Esophagus muscularis mucosa (tissue), 4 donors: ENCODE measurements around the gene GOLGA8A. TPM values are rescaled to one million over a fixed set of nuclear protein-coding genes. Genes with fewer than 3 reads are reported as not detected.
"Not testable (repeated sequence)": the region's sequence is repeated elsewhere in the genome, so short reads cannot be mapped to it uniquely, and the experiment has no call there.

Experiments
- DNase-seq: peaks from one replicate; pipeline ENCODE4 v3.0.0-alpha.2; 2017; ENCODE audit errors: extremely low spot score
- H3K27ac ChIP-seq, 4 donors: fragments of 200-600 bp; sonication (generic); replicated peaks in 1 of 4; 1 replicate in 3 of 4; 2 replicates in 1 of 4; pipeline ENCODE4 v1.5.1; 2016 to 2019; ENCODE audit warnings: mild to moderate bottlenecking in 1 of 4
- H3K27me3 ChIP-seq, 4 donors: fragments of 200-600 bp; sonication (generic); one replicate each; pipeline versions ENCODE4 v1.5.1 to v1.6.0; 2016 to 2019
- H3K36me3 ChIP-seq, 4 donors: fragments of 200-600 bp; sonication (generic); one replicate each; pipeline ENCODE4 v1.5.1; 2016 to 2019
- H3K4me1 ChIP-seq, 4 donors: fragments of 200-600 bp; sonication (generic); one replicate each; pipeline ENCODE4 v1.5.1; 2016 to 2019
- H3K4me3 ChIP-seq, 4 donors: fragments of 200-600 bp; sonication (generic); 1 replicate in 2 of 4; 2 replicates in 2 of 4; pipeline ENCODE4 v1.5.1; 2016 to 2019; ENCODE audit warnings: mild to moderate bottlenecking in 4 of 4, moderate library complexity in 1 of 4
- H3K9me3 ChIP-seq, 4 donors: fragments of 200-600 bp; sonication (generic); 1 replicate in 3 of 4; 2 replicates in 1 of 4; pipeline ENCODE4 v1.5.1; 2016 to 2019
- whole genome bisulfite sequencing: methylation state at CpG from one replicate; pipeline ENCODE4 v1.1.5; 2018; 5-methylcytosine and 5-hydroxymethylcytosine counted together
- intact Hi-C: fragments of 100-400 bp; cut with DNase I; formaldehyde crosslinking; loops from one replicate; pipeline ENCODE4 v1.15.1; 2023
- total RNA-seq, 4 donors: library from RNA; depleted of rRNA; stranded (reverse); fragments of >200 nt; gene quantifications; one replicate each; pipeline versions ENCODE4 v1.1.0 to v1.2.1, GENCODE V29; 2016

The GOLGA8A gene
- total RNA-seq, 4 donors from 2014 or later: 13.2 to 35.3 (median 16.4) TPM

DNA sequence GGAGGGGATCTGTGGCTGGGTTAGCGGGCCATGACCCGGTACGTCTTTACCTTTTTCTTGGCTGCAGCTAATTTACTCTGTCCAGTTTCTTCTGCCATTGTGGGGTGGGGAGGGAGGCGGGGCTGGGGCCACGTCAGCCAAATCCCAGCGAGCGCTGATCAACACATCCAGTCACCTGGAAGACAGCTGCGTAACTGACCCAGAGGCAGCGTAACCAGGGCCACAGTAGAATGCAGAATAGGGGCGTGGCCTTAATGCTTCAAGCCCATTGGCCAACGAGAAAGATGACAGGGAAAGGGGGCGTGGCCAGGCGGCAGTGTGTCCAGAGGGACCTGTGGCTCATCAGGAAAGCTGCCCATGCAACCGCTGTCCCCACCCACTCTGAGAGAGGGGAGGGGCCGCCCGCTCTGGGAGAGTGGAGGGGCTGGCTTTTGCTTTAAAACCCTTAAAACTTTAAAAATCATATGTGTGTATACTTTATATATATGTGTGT, 48.0 kb downstream of the GOLGA8A start:
- H3K4me1 ChIP-seq, H3K27me3 ChIP-seq, intact Hi-C loops, H3K27ac ChIP-seq, H3K36me3 ChIP-seq, H3K4me3 ChIP-seq, DNase-seq, H3K9me3 ChIP-seq: not testable (repeated sequence)
- no CpG with 5 or more reads among the region's 16 CpGs for WGBS

Other genes with a start within 250 kb of the GOLGA8A start
- gene KATNBL1, start 227.7 kb downstream of the GOLGA8A start, total RNA-seq: 10 to 100 TPM; 29.9 to 61.9 (median 32.8) TPM
- gene EMC4, start 212.8 kb downstream of the GOLGA8A start, total RNA-seq: 100 to 1,000 TPM; 121 to 155 (median 133) TPM
- gene SLC12A6, start 100.0 kb downstream of the GOLGA8A start, total RNA-seq: 10 to 100 TPM; 16.1 to 21.4 (median 16.3) TPM
- gene NOP10, start 94.7 kb downstream of the GOLGA8A start, total RNA-seq: 100 to 1,000 TPM in 3 of 4 donors, 10 to 100 TPM in 1; 78.5 to 136 (median 116) TPM
- not detected for gene NUTM1, start 94.5 kb downstream of the GOLGA8A start, total RNA-seq
- 10 to 100 TPM in 2 of 4 donors, 1 to 10 TPM in 2; 7.5 to 14.9 (median 11.5) TPM for gene LPCAT4, start 70.6 kb downstream of the GOLGA8A start, total RNA-seq
- gene GOLGA8B, start 145.8 kb upstream of the GOLGA8A start, total RNA-seq: 10 to 100 TPM; 20.3 to 70.2 (median 42.4) TPM